IPS-20b (cell line): ENCODE measurements around the gene CDC42EP5.

Experiments used
- H3K27ac ChIP-seq: one replicate; pipeline ENCODE4 v1.5.1; 2013; ENCODE audit warnings: low read length
- H3K27me3 ChIP-seq: 2 replicates; pipeline ENCODE4 v1.6.1; 2013; ENCODE audit warnings: mild to moderate bottlenecking, low read length, inconsistent platforms; ENCODE audit not compliant: insufficient read depth
- H3K36me3 ChIP-seq: 2 replicates; pipeline ENCODE4 v1.6.1; 2013; ENCODE audit warnings: low read depth, mild to moderate bottlenecking, inconsistent platforms, low read length, moderate library complexity; ENCODE audit not compliant: insufficient read depth
- H3K4me1 ChIP-seq: 2 replicates; pipeline ENCODE4 v1.6.1; 2013; ENCODE audit warnings: mild to moderate bottlenecking, control low read depth, inconsistent platforms, low read length, moderate library complexity; ENCODE audit not compliant: insufficient read depth
- H3K4me3 ChIP-seq: 2 replicates; pipeline ENCODE4 v1.5.1; 2013; ENCODE audit warnings: mild to moderate bottlenecking, low read length, inconsistent platforms
- H3K9ac ChIP-seq: 2 replicates; pipeline ENCODE4 v1.6.1; 2013; ENCODE audit warnings: low read depth, mild to moderate bottlenecking, inconsistent platforms, low read length, moderate library complexity
- H3K9me3 ChIP-seq: 2 replicates; pipeline ENCODE4 v1.6.1; 2013; ENCODE audit warnings: mild to moderate bottlenecking, low read depth, low read length, inconsistent platforms; ENCODE audit not compliant: insufficient read depth

Gene CDC42EP5

DNA sequence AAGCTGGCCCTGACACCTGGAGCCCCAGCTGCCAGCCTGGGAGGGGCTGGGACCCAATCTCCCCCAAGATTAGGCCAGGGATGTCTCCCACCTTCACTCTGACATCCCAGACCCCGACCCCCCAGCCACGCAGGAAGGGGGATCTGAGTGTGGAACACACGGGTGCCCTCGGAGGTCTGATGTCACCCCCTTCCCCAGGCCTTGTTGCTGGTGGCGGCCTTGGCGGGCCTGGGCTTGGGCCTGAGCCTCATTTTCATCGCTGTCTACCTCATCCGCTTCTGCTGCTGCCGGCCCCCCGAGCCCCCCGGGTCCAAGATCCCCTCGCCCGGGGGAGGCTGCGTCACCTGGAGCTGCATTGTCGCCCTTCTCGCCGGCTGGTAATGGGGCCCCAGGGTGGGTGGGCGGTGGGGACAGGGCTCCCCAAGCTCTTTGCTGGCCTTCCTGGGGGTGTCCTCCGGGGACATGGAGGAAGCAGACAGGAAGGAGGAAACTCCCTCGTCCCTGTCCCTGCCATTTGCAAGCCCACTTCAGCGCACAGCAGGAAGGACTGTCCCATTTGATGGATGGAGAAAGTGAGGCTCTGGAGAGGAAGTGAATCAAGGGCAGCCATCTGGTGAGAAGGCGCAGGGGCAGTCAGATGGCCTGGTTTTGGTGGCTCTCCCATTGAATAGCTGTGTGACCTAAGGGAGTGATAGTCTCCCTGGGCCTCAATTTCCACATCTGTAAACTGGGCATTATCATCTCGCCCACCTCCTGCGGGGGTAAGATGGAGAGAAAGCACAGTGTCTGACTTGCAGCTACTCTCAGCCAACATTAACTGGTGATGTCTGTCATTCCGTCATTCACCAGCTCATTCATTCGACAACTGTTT is 53.9 kb downstream of the CDC42EP5 start:
- peak overlapping the region; percentile 65; the same call in 1 of the 2 replicates for H3K4me3 ChIP-seq
- peak overlapping the region; percentile 73 for H3K27ac ChIP-seq
- H3K9ac ChIP-seq: peak overlapping the region; percentile 81; the same call in 1 of the 2 replicates
- H3K27me3 ChIP-seq: peaks cover 48% of the 10 kb centered on the region
- H3K36me3 ChIP-seq: peaks cover 18% of the 10 kb centered on the region; the same call in 1 of the 2 replicates
- no peaks in the 10 kb centered on the region for H3K9me3 ChIP-seq
- peaks cover 20% of the 10 kb centered on the region; the same call in 1 of the 2 replicates for H3K4me1 ChIP-seq

- H3K4me3 ChIP-seq: peak overlapping the region; percentile 36; the same call in 1 of the 2 replicates
- H3K4me1 ChIP-seq: peaks cover 20% of the 10 kb centered on the region; the same call in 1 of the 2 replicates
- peaks cover 57% of the 10 kb centered on the region for H3K27me3 ChIP-seq
- H3K27ac ChIP-seq: no peak overlapping the region
- peak overlapping the region; percentile 46; the same call in 1 of the 2 replicates for H3K9ac ChIP-seq
- H3K36me3 ChIP-seq: peaks cover 14% of the 10 kb centered on the region; the same call in 1 of the 2 replicates
- H3K9me3 ChIP-seq: no peaks in the 10 kb centered on the region
These were observed 54.8 kb downstream of the CDC42EP5 start for GRCh38 chr19:54418030-54418929.

- peak overlapping the region; percentile 72; the same call in 1 of the 2 replicates for H3K4me3 ChIP-seq
- peak overlapping the region; percentile 71; the same call in 1 of the 2 replicates for H3K9ac ChIP-seq
- peaks cover 17% of the 10 kb centered on the region; the same call in 1 of the 2 replicates for H3K4me1 ChIP-seq
These were observed 56.2 kb downstream of the CDC42EP5 start for GRCh38 chr19:54416695-54417491.

DNA sequence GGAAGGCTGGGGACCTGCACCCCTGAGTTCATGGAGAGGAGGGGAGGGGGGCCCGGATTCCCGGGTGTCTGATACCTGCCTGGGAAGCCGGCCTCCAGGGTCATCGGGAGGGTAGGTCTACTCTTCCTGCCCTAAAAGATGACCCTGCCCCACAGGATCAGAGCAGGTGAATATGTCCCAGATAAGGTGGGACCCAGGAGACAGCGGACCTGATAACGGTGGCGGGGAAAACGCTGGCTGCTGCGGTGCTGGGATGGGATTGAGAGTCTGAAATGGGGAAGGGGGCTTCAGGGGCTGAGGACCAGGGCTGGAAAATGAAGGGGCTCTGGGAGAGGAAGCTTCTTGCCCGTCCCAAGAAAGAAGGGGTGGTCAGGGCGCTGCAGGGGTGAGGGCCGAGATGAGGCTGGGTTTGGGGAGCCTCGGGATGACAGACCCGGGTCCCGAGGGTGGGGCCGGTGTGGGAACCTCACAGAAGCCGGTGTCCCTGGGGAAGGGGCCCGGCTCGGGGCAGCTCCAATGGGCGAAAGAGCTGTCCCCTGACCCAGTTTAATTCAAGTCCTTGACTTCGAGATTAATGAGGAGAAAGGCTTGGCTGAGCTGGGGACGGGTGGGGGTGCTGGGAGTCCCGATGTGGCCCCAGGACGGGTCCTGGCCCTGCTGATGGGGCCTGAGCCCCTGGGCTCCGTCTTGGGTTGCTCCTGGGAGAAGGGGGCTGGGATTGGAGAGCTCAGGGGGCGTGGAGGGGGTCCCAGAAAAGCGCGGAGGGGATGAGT is 57.0 kb downstream of the CDC42EP5 start:
- Histone ChIP-seq H3K36me3 (peaks cover 6% of the 10 kb centered on the region; the same call in 1 of the 2 replicates), H3K4me1 (peaks cover 10% of the 10 kb centered on the region; the same call in 1 of the 2 replicates), H3K9ac (peak overlapping the region; percentile 71; the same call in 1 of the 2 replicates)

More at GRCh38 chr19:54416695-54417491, 56.2 kb downstream of the CDC42EP5 start:
- no peaks in the 10 kb centered on the region for H3K9me3 ChIP-seq
- no peak overlapping the region for H3K27ac ChIP-seq
- peaks cover 58% of the 10 kb centered on the region for H3K27me3 ChIP-seq
- H3K36me3 ChIP-seq: peaks cover 6% of the 10 kb centered on the region; the same call in 1 of the 2 replicates

GRCh38 chr19:54415208-54415900 is 57.7 kb downstream of the CDC42EP5 start, which contains the start of gene TTYH1:
Gene TTYH1 (plus strand): TSS chr19:54415464. CDS start chr19:54415553, 89 bp downstream.
- H3K36me3 ChIP-seq: peaks cover 6% of the 10 kb centered on the region; the same call in 1 of the 2 replicates
- H3K27ac ChIP-seq: no peak within 1 kb of the TSS
- peaks cover 59% of the 10 kb centered on the region for H3K27me3 ChIP-seq
- H3K9me3 ChIP-seq: no peaks in the 10 kb centered on the region
- H3K4me3 ChIP-seq: peak within 1 kb of the TSS; percentile 72
- peaks cover 10% of the 10 kb centered on the region; the same call in 1 of the 2 replicates for H3K4me1 ChIP-seq
- peak within 1 kb of the TSS; percentile 71; the same call in 1 of the 2 replicates for H3K9ac ChIP-seq

More for the DNA sequence above, 57.0 kb downstream of the CDC42EP5 start:
- Histone ChIP-seq H3K27me3 (peaks cover 56% of the 10 kb centered on the region), H3K27ac (no peak overlapping the region), H3K9me3 (no peaks in the 10 kb centered on the region), H3K4me3 (peak overlapping the region; percentile 72)
